Measurements from ENCODE around the gene KPNA4. TPM values are rescaled to one million over a fixed set of nuclear protein-coding genes. Genes with fewer than 3 reads are reported as not detected.

KPNA4 gene
- total RNA-seq (2021) = 76.7 and 81.0 TPM in 2 replicates
- long read RNA-seq, full-length matches to known transcripts = 8 of 22 reads
- long read RNA-seq, partial matches to known transcripts = 9 of 22 reads
- long read RNA-seq, other reads (novel, unspliced or antisense) = 5 of 22 reads

- H3K14ac ChIP-seq (ENCODE audit: insufficient read depth, low read length) = peak within 1 kb of the TSS; percentile 93
- peak within 1 kb of the TSS; percentile 93 for H3K18ac ChIP-seq (ENCODE audit: insufficient read length, low read depth, low read length)
- H2BK5ac ChIP-seq (ENCODE audit: insufficient read length, low read length) = no peak within 1 kb of the TSS
- H3K9ac ChIP-seq (ENCODE audit: extremely low read depth, insufficient read length, low read length) = peak within 1 kb of the TSS; percentile 89
- Mint-ChIP-seq H3K27ac (peak within 1 kb of the TSS; percentile 95 to 97 (median 96)), H3K36me3 (ENCODE audit: insufficient read depth in 1 of 3, low read depth in 3 of 3) (peaks cover 26 to 38% (median 27%) of the 10 kb centered on the region in 3 experiments), H3K4me1 (peaks cover 30 to 35% of the 10 kb centered on the region in 2 experiments), H3K9me3 (peaks cover 3 to 9% of the 10 kb centered on the region in 2 experiments; a peak in 3 of 5 replicates), H3K27me3 (ENCODE audit: low read depth) (peaks cover 2% of the 10 kb centered on the region; the same call in 1 of the 2 replicates), H3K4me3 (peak within 1 kb of the TSS; percentile 94 to 99)
- H2AK5ac ChIP-seq (ENCODE audit: insufficient read length, low read length) = no peak within 1 kb of the TSS
- H3T11ph ChIP-seq (ENCODE audit: low read length) = no peak within 1 kb of the TSS
- H3K56ac ChIP-seq (ENCODE audit: insufficient read length, low read depth, low read length) = no peak within 1 kb of the TSS
- peak within 1 kb of the TSS; percentile 38 for H3K27ac ChIP-seq (ENCODE audit: insufficient read length, low read depth, low read length)
- H3K4me1 ChIP-seq (ENCODE audit: insufficient read depth, low read length) = 0 out of 2 replicates have a peak, but pooled peaks cover 2% of the 10 kb centered on the region
- peaks cover 3% of the 10 kb centered on the region for H3K79me1 ChIP-seq (ENCODE audit: insufficient read depth, low read depth, low read length, poor library complexity, severe bottlenecking)
- no peak within 1 kb of the TSS for H2BK12ac ChIP-seq (ENCODE audit: insufficient read length, low read depth, low read length)
- no peak within 1 kb of the TSS for H4K8ac ChIP-seq (replicated peaks; ENCODE audit: insufficient read length, low read depth, low read length)
- WGBS (ENCODE audit: extremely low coverage, insufficient read length, low lambda C conversion rate) = no CpG with 5 or more reads among the region's 71 CpGs
- peaks cover 25% of the 10 kb centered on the region; the same call in 1 of the 2 replicates for H3K79me2 ChIP-seq (ENCODE audit: insufficient read depth, low read length)
- H2BK20ac ChIP-seq (ENCODE audit: low read depth, low read length, poor library complexity, severe bottlenecking) = no peak within 1 kb of the TSS
- no peaks in the 10 kb centered on the region for H3K27me3 ChIP-seq (ENCODE audit: insufficient read depth, low read length)
- no peak within 1 kb of the TSS for H4K5ac ChIP-seq (ENCODE audit: insufficient read length, low read depth, low read length)
- no peak for TF ChIP-seq CTCF (conservative IDR thresholded peaks at IDR 0.05)
- peak; percentile 96 for DNase-seq
- H3K9me3 ChIP-seq (ENCODE audit: control insufficient read depth, low read depth, low read length) = no peaks in the 10 kb centered on the region
- peak within 1 kb of the TSS; percentile 99 for H2BK120ac ChIP-seq (ENCODE audit: low read depth, low read length, poor library complexity, severe bottlenecking)
- H3K23ac ChIP-seq (ENCODE audit: insufficient read length, low read depth, low read length) = no peak within 1 kb of the TSS
- no peak within 1 kb of the TSS for H2BK15ac ChIP-seq (ENCODE audit: low read depth, low read length)
- H3K4me2 ChIP-seq (ENCODE audit: insufficient read depth, insufficient read length, low read length) = peak within 1 kb of the TSS; percentile 94
- peak within 1 kb of the TSS; percentile 32 for H2AFZ ChIP-seq (ENCODE audit: low read length)
- H3K23me2 ChIP-seq (ENCODE audit: insufficient read length, low read depth, low read length, poor library complexity, severe bottlenecking) = peaks cover 14% of the 10 kb centered on the region
- no peak within 1 kb of the TSS; the same call in 1 of the 2 replicates for H3K4ac ChIP-seq (ENCODE audit: low read depth, low read length)
- no peak within 1 kb of the TSS for H4K91ac ChIP-seq (ENCODE audit: insufficient read length, low read depth, low read length)
- no peaks in the 10 kb centered on the region for H4K20me1 ChIP-seq (ENCODE audit: control insufficient read depth, insufficient read depth, insufficient read length)
Measured at GRCh38 chr3:160565442-160566403, at the start of gene KPNA4. Gene KPNA4 (minus strand): TSS chr3:160565571. CDS start chr3:160565282, 289 bp downstream.
